Nucleus accumbens (tissue), 56 donors: ENCODE measurements around the gene MPST.

Source experiments
- DNase-seq, 56 donors: peaks; one replicate each; lab custom pipeline; 2025; lab: John Stamatoyannopoulos, UW

The MPST gene

DNA sequence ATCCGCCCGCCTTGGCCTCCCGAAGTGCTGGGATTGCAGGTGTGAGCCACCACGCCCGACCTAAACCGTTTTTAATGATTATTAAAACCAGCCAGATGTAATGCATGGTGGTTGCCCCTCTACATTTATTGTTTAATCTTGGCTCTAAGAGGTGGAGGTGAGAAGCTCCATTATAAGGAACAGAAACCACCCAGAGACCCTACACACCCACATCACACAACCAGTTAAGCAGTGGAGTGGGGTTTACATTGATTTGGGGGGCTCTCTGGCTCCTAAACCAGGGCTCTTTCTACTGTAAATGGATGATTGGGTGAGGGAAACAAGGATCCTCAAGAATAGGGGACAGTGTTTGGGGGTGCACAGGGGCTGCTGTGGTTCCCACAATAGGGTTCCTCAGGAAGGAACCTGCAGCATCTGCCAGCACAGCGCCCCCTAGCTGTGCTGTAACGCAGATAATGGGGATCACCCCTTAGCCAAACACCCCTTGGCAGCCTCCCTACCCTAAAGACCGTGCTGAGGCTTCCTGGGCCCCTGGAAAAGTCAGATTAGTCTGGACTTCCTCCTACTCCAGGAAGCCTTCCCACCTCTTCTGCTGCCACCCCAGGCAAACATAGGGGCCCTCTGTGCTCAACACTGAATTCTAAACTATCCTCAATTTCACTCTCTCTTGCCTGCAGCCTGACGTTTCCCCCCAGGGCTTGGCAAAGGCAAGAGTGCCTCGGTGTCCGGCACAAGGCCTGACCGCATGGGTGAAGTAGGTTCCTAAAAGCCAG lies 2.4 kb downstream of the MPST start:
- peak in 26 of 56 donors; percentile 3 to 70 (median 21) for DNase-seq

- peak in 4 of 56 donors; percentile 5 to 33 (median 26) for DNase-seq
These were observed 3.2 kb downstream of the MPST start for GRCh38 chr22:37022483-37023337.

DNA sequence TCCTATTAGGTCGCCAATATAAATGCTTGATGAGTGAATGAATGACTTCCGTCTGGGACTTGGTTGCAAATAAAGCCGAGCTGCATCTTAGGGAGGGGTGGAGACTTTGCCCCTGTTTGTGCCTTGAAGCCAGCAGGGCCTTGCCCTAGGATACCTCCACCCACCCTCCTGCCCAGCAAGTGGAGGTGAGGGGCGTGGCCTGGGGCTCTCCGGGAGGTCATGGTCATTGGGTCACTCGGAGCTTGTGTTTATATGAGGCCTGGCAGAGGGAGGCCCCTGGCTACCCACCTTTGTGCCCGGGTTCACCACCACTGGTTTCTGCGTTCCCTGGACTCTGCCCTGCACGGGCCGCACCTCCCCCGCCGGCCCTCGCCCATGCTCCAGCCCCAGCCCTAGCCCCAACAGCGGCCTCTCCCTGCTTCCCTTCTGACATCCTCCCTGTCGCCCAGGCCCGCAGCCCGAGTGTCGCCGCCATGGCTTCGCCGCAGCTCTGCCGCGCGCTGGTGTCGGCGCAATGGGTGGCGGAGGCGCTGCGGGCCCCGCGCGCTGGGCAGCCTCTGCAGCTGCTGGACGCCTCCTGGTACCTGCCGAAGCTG lies 4.3 kb downstream of the MPST start:
- no peak for DNase-seq

DNA sequence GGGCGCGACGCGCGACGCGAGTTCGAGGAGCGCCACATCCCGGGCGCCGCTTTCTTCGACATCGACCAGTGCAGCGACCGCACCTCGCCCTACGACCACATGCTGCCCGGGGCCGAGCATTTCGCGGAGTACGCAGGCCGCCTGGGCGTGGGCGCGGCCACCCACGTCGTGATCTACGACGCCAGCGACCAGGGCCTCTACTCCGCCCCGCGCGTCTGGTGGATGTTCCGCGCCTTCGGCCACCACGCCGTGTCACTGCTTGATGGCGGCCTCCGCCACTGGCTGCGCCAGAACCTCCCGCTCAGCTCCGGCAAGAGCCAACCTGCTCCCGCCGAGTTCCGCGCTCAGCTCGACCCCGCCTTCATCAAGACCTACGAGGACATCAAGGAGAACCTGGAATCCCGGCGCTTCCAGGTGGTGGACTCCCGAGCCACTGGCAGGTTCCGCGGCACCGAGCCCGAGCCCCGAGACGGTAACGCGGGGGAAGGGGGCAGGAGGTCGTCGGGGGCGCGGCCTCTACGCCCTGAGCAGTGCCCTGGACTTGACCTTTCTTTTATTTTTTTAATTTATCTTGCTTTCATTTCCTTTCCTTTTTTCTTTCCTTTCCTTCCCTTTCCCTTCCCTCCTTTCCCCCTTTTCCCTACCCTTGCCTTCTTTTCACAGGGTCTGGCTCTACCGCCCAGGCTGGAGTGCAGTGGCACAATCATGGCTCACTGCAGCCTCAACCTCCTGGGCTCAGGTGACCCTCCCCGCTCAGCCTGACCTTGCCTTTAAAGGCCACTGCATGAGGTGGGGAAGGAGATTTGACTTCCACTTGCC lies 5.0 kb downstream of the MPST start:
- DNase-seq: no peak

- no peak for DNase-seq
These were observed 6.0 kb downstream of the MPST start for GRCh38 chr22:37025500-37026070.

- DNase-seq: peak in 3 of 56 donors; percentile 8 to 18 (median 17)
These were observed 6.8 kb downstream of the MPST start for GRCh38 chr22:37026325-37026724.

- no peak for DNase-seq
These were observed 8.0 kb downstream of the MPST start for GRCh38 chr22:37027556-37027955.

DNA sequence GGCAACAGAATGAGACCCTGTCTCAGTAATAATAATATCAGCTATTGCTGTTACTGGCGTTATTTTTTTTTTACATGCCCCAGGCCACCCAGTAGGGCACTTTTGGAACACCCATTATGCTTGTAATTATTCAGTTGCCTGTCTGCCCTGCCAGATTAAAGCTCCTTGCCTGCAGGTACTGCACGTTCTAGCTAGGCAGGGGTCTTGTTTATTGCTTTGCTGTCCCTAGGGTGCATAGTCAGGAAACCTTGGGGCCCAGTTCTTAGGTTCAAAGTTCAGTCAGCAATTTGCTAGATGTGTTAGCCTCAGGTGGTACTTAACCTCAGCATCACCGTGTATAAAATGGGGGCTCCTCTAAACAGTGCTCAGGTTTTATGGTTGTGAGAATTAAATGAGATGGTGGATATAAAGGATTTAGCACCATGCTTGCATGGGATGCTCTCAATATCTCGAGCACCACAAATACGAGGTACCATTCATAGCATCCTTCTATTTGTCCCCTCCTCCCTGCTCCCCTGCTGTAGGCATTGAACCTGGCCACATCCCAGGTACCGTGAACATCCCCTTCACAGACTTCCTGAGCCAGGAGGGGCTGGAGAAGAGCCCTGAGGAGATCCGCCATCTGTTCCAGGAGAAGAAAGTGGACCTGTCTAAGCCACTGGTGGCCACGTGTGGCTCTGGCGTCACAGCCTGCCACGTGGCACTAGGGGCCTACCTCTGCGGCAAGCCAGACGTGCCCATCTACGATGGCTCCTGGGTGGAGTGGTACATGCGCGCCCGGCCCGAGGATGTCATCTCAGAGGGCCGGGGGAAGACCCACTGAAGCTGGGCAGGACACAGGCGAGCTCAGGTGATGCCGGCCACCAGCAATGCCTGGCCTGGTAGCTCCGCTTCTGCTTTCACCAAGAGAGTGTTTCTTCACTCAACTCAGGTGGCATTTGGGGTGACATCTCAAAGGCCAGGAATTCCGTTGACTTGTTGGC lies 9.4 kb downstream of the MPST start:
- no peak for DNase-seq

DNA sequence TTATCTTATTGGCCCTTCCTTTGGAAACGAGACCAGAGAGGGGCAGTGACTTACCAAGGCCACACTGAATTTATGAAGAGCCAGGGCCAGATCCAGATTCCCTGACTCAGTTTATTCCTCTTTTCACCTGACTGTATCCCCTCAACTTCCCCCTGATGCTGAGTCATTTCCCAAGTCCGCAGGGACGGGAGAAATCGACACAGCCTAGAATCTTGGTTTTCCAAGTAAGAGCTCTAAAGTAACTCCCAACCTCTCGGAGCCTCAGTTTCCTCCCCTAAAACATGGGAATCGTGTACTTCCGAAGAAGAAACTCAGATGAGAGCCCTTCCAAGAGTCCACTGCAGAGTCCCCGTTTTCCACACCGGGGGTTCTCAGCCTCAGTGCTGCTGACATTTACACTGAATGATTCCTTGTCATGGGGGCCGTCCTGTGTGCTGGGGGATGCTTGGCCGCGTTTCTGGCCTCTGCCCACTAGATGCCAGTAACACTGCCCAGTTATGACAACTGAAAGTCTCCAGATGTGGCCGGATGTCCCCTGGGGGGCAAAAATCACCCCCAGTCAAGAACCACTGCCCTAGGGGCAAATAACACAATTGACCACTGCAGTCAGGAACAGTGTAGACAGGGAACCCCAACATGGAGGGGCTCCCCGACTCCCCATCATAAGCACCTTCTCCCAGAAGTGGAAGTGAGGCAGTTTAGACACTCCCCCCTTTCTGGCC lies 11.2 kb downstream of the MPST start:
- DNase-seq: no peak

DNA sequence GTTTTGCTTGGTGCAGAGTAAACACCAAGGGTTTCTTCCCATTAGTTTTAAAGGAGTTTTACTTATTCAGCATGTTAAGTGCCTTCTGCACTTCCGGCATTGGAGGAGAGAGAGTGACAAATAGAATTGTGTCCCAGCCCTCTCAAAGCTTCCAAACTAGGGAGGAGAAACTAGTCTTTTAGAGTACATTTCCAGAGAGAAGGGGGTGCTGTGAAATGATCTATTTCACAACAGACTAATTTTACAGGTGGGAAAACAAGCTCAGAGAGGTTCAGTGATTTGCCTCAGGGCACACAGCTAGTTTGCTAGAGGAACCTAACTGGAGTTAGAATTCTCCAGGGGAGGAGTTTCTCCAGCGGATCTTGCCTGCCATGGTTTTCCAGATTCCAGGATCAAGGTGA lies 12.6 kb downstream of the MPST start:
- no peak for DNase-seq

GRCh38 chr22:37032535-37033460 lies 13.3 kb downstream of the MPST start:
- DNase-seq: peak in 1 of 56 donors; percentile 18

DNA sequence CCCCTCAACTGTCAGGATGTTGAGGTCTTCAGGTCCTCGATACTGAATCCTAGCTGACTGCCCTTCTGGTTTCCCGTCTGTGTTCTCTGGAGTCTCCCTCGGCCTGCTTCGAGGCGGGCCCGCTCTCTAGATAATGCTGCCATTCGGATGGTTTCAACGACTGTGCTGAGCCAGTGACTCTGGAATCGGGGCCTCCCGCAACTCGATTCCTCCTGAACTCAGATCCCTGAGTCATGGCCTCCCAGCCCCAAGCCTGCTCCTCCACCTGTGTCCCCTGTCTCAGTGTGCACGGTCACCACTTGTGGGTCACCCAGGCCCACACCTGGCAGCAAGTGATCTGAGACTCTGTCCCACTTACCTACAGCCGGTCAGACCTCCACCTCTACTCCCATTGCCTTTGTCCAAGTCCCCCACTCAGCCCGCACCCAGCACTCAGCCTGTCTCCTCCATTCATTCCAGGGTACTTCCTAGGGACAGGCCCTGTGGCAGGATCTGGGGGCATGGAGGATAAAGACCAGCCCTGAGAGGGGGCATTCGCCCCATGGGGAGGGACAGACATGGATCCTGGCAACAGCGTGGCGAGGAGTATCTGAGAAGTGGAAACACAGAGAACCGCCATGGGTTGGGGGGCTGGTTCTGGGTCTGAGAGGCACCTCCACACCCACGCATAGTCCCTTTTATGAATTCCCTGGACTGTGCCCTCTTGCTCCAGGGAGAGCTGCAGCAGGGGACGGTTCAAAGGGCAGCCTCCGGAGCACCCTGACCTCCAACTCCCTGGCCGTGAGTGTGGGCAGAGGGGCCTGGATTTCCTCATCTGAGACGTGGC lies 14.3 kb downstream of the MPST start:
- no peak for DNase-seq

GRCh38 chr22:37036655-37037377 lies 17.3 kb downstream of the MPST start:
- no peak for DNase-seq

DNA sequence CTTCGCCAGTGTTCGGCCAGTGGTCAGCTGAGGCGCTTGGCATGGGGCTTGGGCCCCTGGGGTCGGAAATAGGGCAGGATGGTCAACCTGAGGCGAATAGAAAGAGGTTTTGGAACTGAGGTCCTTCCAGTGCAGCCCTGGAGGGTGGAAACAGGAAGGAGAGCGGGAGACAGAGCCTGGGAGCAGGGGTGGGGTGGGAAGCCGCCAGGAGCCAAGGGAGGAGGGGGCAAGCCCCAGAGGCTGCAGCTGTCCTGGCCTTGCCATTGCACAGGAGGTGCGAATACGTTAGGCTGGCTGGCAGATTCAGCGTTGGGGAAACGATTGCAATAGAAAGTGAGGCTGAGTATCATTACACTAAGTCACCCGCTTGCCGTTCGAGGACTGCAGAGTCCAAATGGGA lies 18.1 kb downstream of the MPST start:
- DNase-seq: no peak

- no peak for DNase-seq
These were observed 19.9 kb downstream of the MPST start for GRCh38 chr22:37039466-37039865.
